Thyroid gland (tissue), 4 donors: ENCODE measurements around the gene NTNG1. TPM values are rescaled to one million over a fixed set of nuclear protein-coding genes. Genes with fewer than 3 reads are reported as not detected.

Experiments used
- DNase-seq, 2 donors: peaks; one replicate each; pipeline ENCODE4 v3.0.0-alpha.2; 2019
- H3K27ac ChIP-seq, 3 donors: fragments of 200-600 bp; sonication (generic); 1 replicate in 2 of 3; 2 replicates in 1 of 3; pipeline ENCODE4 v1.5.1; 2016 to 2019; ENCODE audit warnings: mild to moderate bottlenecking in 1 of 3, moderate library complexity in 1 of 3
- H3K27me3 ChIP-seq: fragments of 200-600 bp; sonication (generic); one replicate; pipeline ENCODE4 v1.5.1; 2019
- H3K36me3 ChIP-seq, 2 donors: fragments of 200-600 bp; sonication (generic); one replicate each; pipeline ENCODE4 v1.5.1; 2016 to 2019
- H3K4me1 ChIP-seq, 2 donors: fragments of 200-600 bp; sonication (generic); one replicate each; pipeline ENCODE4 v1.5.1; 2017 to 2019
- H3K4me3 ChIP-seq, 3 donors: fragments of 200-600 bp; sonication (generic); replicated peaks in 1 of 3; 1 replicate in 2 of 3; 2 replicates in 1 of 3; pipeline ENCODE4 v1.5.1; 2016; ENCODE audit warnings: mild to moderate bottlenecking in 1 of 3
- H3K9me3 ChIP-seq: fragments of 200-600 bp; sonication (generic); one replicate; pipeline ENCODE4 v1.5.1; 2017
- CTCF ChIP-seq, 6 experiments: fragments of 200-600 bp in 3 of 6; fragments of 450-650 bp in 3 of 6; sonication (generic) in 3 of 6; IDR thresholded peaks; one replicate each; pipeline ENCODE4 v1.5.1; 2016 to 2019; ENCODE audit warnings: antibody characterized with exemption in 6 of 6, mild to moderate bottlenecking in 2 of 6, inconsistent platforms in 1 of 6, moderate library complexity in 1 of 6
- POLR2A ChIP-seq, 2 donors: fragments of 450-650 bp; IDR thresholded peaks; one replicate each; pipeline ENCODE4 v1.6.1; 2017; ENCODE audit warnings: antibody characterized with exemption in 2 of 2, mild to moderate bottlenecking in 2 of 2, moderate library complexity in 1 of 2
- WGBS, 2 donors: methylation state at CpG; one replicate each; pipeline ENCODE4 v1.1.5; 2017; 5-methylcytosine and 5-hydroxymethylcytosine counted together
- intact Hi-C: fragments of 100-400 bp; cut with DNase I; formaldehyde crosslinking; loops from one replicate; pipeline ENCODE4 v1.15.1; 2023
- total RNA-seq, 4 donors: library from RNA; depleted of rRNA; stranded (reverse); fragments of >200 nt; gene quantifications; one replicate each; pipeline ENCODE4 v1.2.3, GENCODE V29; 2016

NTNG1 gene
- total RNA-seq, 4 donors from 2014 or later, result 0.33 to 0.56 (median 0.54) TPM; not detected in 1

GRCh38 chr1:107515702-107516101 is 374.9 kb downstream of the NTNG1 start:
- no peaks in the 10 kb centered on the region for H3K27me3 ChIP-seq
- H3K4me1 ChIP-seq, result no peaks in the 10 kb centered on the region
- H3K4me3 ChIP-seq, result no peak overlapping the region
- TF ChIP-seq CTCF (IDR thresholded peaks at IDR 0.05) (no peak), POLR2A (IDR thresholded peaks at IDR 0.05) (no peak)
- no peaks in the 10 kb centered on the region for H3K9me3 ChIP-seq
- no peaks in the 10 kb centered on the region for H3K36me3 ChIP-seq
- H3K27ac ChIP-seq, result no peak overlapping the region
- intact Hi-C loops, result no loop called here
- no peak for DNase-seq
- whole genome bisulfite sequencing, 2 donors, result 87 to 91% methylated on average over 3 of the region's 3 CpGs

GRCh38 chr1:107523061-107523460 is 382.2 kb downstream of the NTNG1 start:
- H3K36me3 ChIP-seq, result no peaks in the 10 kb centered on the region
- no peaks in the 10 kb centered on the region for H3K4me1 ChIP-seq
- intact Hi-C loops, result no loop called here
- no peaks in the 10 kb centered on the region for H3K9me3 ChIP-seq
- TF ChIP-seq POLR2A (IDR thresholded peaks at IDR 0.05) (no peak), CTCF (IDR thresholded peaks at IDR 0.05) (no peak)
- H3K27me3 ChIP-seq, result no peaks in the 10 kb centered on the region
- 56 to 58% methylated on average over 4 of the region's 4 CpGs for WGBS, 2 donors
- no peak overlapping the region for H3K4me3 ChIP-seq
- DNase-seq, result no peak
- no peak overlapping the region for H3K27ac ChIP-seq

GRCh38 chr1:107523736-107524135 is 382.9 kb downstream of the NTNG1 start:
- no peak for DNase-seq
- intact Hi-C loops, result no loop called here

GRCh38 chr1:107524301-107524700 is 383.5 kb downstream of the NTNG1 start:
- WGBS, 2 donors, result 82 to 84% methylated on average over 2 of the region's 2 CpGs
- intact Hi-C loops, result no loop called here
- TF ChIP-seq CTCF (IDR thresholded peaks at IDR 0.05) (no peak), POLR2A (IDR thresholded peaks at IDR 0.05) (no peak)
- Histone ChIP-seq H3K36me3 (no peaks in the 10 kb centered on the region), H3K27me3 (no peaks in the 10 kb centered on the region), H3K9me3 (no peaks in the 10 kb centered on the region), H3K4me1 (no peaks in the 10 kb centered on the region), H3K4me3 (no peak overlapping the region), H3K27ac (no peak overlapping the region)
- DNase-seq, result no peak

More at GRCh38 chr1:107523736-107524135, 382.9 kb downstream of the NTNG1 start:
- 37 to 42% methylated on average over 4 of the region's 4 CpGs for WGBS, 2 donors
- H3K4me1 ChIP-seq, result no peaks in the 10 kb centered on the region
- no peak for TF ChIP-seq POLR2A (IDR thresholded peaks at IDR 0.05)
- TF ChIP-seq CTCF (IDR thresholded peaks at IDR 0.05), result no peak
- H3K27ac ChIP-seq, result no peak overlapping the region
- H3K4me3 ChIP-seq, result no peak overlapping the region
- no peaks in the 10 kb centered on the region for H3K9me3 ChIP-seq
- no peaks in the 10 kb centered on the region for H3K36me3 ChIP-seq
- no peaks in the 10 kb centered on the region for H3K27me3 ChIP-seq

GRCh38 chr1:107525145-107525544 is 384.3 kb downstream of the NTNG1 start:
- Histone ChIP-seq H3K9me3 (no peaks in the 10 kb centered on the region), H3K27me3 (no peaks in the 10 kb centered on the region), H3K4me3 (no peak overlapping the region), H3K27ac (no peak overlapping the region), H3K36me3 (no peaks in the 10 kb centered on the region), H3K4me1 (no peaks in the 10 kb centered on the region)
- DNase-seq, result no peak
- TF ChIP-seq CTCF (IDR thresholded peaks at IDR 0.05), result no peak
- TF ChIP-seq POLR2A (IDR thresholded peaks at IDR 0.05), result no peak
- intact Hi-C loops, result no loop called here
- 97% methylated on average over 1 of the region's 1 CpG for WGBS, 2 donors
